HepG2 (cell line): Measurements from ENCODE around the gene DNAJB12. TPM values are rescaled to one million over a fixed set of nuclear protein-coding genes. Genes with fewer than 3 reads are reported as not detected.

Experiments
- CBX1 ChIP-seq: IDR thresholded peaks from one replicate; pipeline ENCODE4 v1.6.1; 2016; ENCODE audit warnings: antibody characterized with exemption, low read depth
- ERF ChIP-seq: IDR thresholded peaks from 2 replicates; pipeline ENCODE4 v1.6.1; 2018; ENCODE audit warnings: missing biosample characterization, missing genetic modification reagents
- FOXA1 ChIP-seq, 2 experiments: fragments of 450-650 bp in 1 of 2; sonication (generic) in 1 of 2; formaldehyde crosslinking in 1 of 2; IDR thresholded peaks; 2 replicates each; pipeline versions ENCODE4 v1.4.0 to v1.6.1; 2016 to 2020; ENCODE audit warnings: missing genetic modification reagents in 1 of 2
- GPN1 ChIP-seq: sonication (generic); formaldehyde crosslinking; IDR thresholded peaks from 2 replicates; pipeline ENCODE4 v1.5.1; 2020; ENCODE audit warnings: missing genetic modification reagents, borderline replicate concordance
- GZF1 ChIP-seq: sonication (generic); formaldehyde crosslinking; IDR thresholded peaks from 2 replicates; pipeline ENCODE4 v1.5.1; 2020; ENCODE audit warnings: mild to moderate bottlenecking, missing genetic modification reagents
- HNRNPUL1 ChIP-seq: fragments of 200-400 bp; formaldehyde crosslinking; IDR thresholded peaks from 2 replicates; pipeline ENCODE4 v1.6.1; 2017; ENCODE audit warnings: low read depth, mild to moderate bottlenecking, low read length, moderate library complexity
- IRF9 ChIP-seq: sonication (generic); formaldehyde crosslinking; IDR thresholded peaks from 2 replicates; pipeline ENCODE4 v1.8.0; 2022; ENCODE audit warnings: missing genetic modification reagents, mild to moderate bottlenecking, borderline replicate concordance
- KLF13 ChIP-seq: sonication (generic); formaldehyde crosslinking; IDR thresholded peaks from 2 replicates; pipeline ENCODE4 v1.4.0; 2020; ENCODE audit warnings: mild to moderate bottlenecking, missing genetic modification reagents
- NCOA1 ChIP-seq: sonication (generic); formaldehyde crosslinking; IDR thresholded peaks from 2 replicates; pipeline ENCODE4 v1.9.0; 2021; ENCODE audit warnings: missing genetic modification reagents
- NCOR1 ChIP-seq: fragments of 200-600 bp; sonication (generic); IDR thresholded peaks from 2 replicates; pipeline ENCODE4 v1.7.0; 2017; ENCODE audit warnings: antibody characterized with exemption, low read length, borderline replicate concordance
- NFIC ChIP-seq: IDR thresholded peaks from 2 replicates; pipeline ENCODE4 v1.6.1; 2012; ENCODE audit warnings: mild to moderate bottlenecking, low read length, inconsistent platforms
- NR2F2 ChIP-seq: IDR thresholded peaks from 2 replicates; pipeline ENCODE4 v1.6.1; 2012; ENCODE audit warnings: low read depth, inconsistent platforms, borderline replicate concordance
- REST ChIP-seq, 2 experiments: IDR thresholded peaks; 2 replicates each; pipeline ENCODE4 v1.6.1; 2011 to 2012; ENCODE audit warnings: low read length in 2 of 2, borderline replicate concordance in 1 of 2, low read depth in 1 of 2, mild to moderate bottlenecking in 1 of 2, moderate library complexity in 1 of 2
- SAFB2 ChIP-seq: sonication (generic); formaldehyde crosslinking; IDR thresholded peaks from 2 replicates; pipeline ENCODE4 v1.5.1; 2020; ENCODE audit warnings: missing genetic modification reagents, low read depth, mild to moderate bottlenecking, borderline replicate concordance
- SMAD3 ChIP-seq: sonication (generic); formaldehyde crosslinking; IDR thresholded peaks from 2 replicates; pipeline ENCODE4 v1.4.0; 2020; ENCODE audit warnings: missing genetic modification reagents
- SMARCE1 ChIP-seq: fragments of 450-650 bp; IDR thresholded peaks from 2 replicates; pipeline ENCODE4 v1.6.1; 2017; ENCODE audit warnings: borderline replicate concordance
- SNAPC5 ChIP-seq: sonication (generic); formaldehyde crosslinking; IDR thresholded peaks from 2 replicates; pipeline ENCODE4 v1.8.1; 2023; ENCODE audit warnings: mild to moderate bottlenecking, missing genetic modification reagents, borderline replicate concordance
- ZNF136 ChIP-seq: sonication (generic); formaldehyde crosslinking; IDR thresholded peaks from 2 replicates; pipeline ENCODE4 v1.8.1; 2022; ENCODE audit warnings: low read depth, mild to moderate bottlenecking, moderate library complexity, missing genetic modification reagents
- ZNF20 ChIP-seq: sonication (generic); formaldehyde crosslinking; IDR thresholded peaks from 2 replicates; pipeline ENCODE4 v1.4.0; 2020; ENCODE audit warnings: mild to moderate bottlenecking, moderate library complexity, missing genetic modification reagents
- ZNF274 ChIP-seq: sonication (generic); formaldehyde crosslinking; IDR thresholded peaks from 2 replicates; pipeline ENCODE4 v1.5.1; 2020; ENCODE audit warnings: mild to moderate bottlenecking, missing genetic modification reagents
- ZNF34 ChIP-seq: sonication (generic); formaldehyde crosslinking; IDR thresholded peaks from 2 replicates; pipeline ENCODE4 v1.4.0; 2020; ENCODE audit warnings: mild to moderate bottlenecking, missing genetic modification reagents, borderline replicate concordance
- ZNF460 ChIP-seq: sonication (generic); formaldehyde crosslinking; IDR thresholded peaks from 2 replicates; pipeline ENCODE4 v1.5.1; 2020; ENCODE audit warnings: missing genetic modification reagents, mild to moderate bottlenecking, borderline replicate concordance
- ZNF670 ChIP-seq: sonication (generic); formaldehyde crosslinking; IDR thresholded peaks from 2 replicates; pipeline ENCODE4 v1.8.0; 2022; ENCODE audit warnings: mild to moderate bottlenecking, missing genetic modification reagents, borderline replicate concordance
- ZNF883 ChIP-seq: sonication (generic); formaldehyde crosslinking; IDR thresholded peaks from 2 replicates; pipeline ENCODE4 v1.5.1; 2020; ENCODE audit warnings: mild to moderate bottlenecking, missing genetic modification reagents; ENCODE audit errors: not compliant biosample characterization
- polyA plus RNA-seq, 8 experiments: library from polyadenylated mRNA; depleted of rRNA in 3 of 8; stranded (reverse) in 7 of 8; unstranded in 1 of 8; fragments of >200 nt; fragmentation: Illumina TruSeq in 4 of 8; extraction: Trizol in 4 of 8; gene quantifications; 2 replicates each; pipeline versions ENCODE4 v1.2.1 to v1.2.3, GENCODE V29; 2011 to 2016; ENCODE audit warnings: low read depth in 4 of 8, missing spikeins in 1 of 8, mixed read lengths in 1 of 8; ENCODE audit not compliant: insufficient read depth in 1 of 8
- total RNA-seq, 5 experiments: library from RNA; depleted of rRNA; stranded (reverse); fragments of >200 nt; fragmentation: Illumina TruSeq; extraction: Trizol; gene quantifications; 2 replicates each; pipeline ENCODE4 v1.2.3, GENCODE V29; 2016; ENCODE audit warnings: low read depth in 1 of 5

The DNAJB12 gene
- total and polyA plus RNA-seq, 2 of the 13 experiments (the other 11 are each of a cell fraction or from before 2014, with no cell fraction given), result 10.8 to 18.2 TPM

- TF ChIP-seq HNRNPUL1, result no peak
- TF ChIP-seq NCOA1 (CRISPR knock-in tag), result peak; percentile 95
- peak in 1 of 2 experiments; percentile 53; a peak in 1 of 4 replicates for TF ChIP-seq REST (IDR thresholded peaks at IDR 0.05; ENCODE audit: borderline replicate concordance in 1 of 2, low read depth in 1 of 2, low read length in 2 of 2)
- TF ChIP-seq ZNF20 (CRISPR knock-in tag), result no peak
- peak; percentile 97 for TF ChIP-seq IRF9 (CRISPR knock-in tag)
- TF ChIP-seq KLF13 (CRISPR knock-in tag), result peak; percentile 56; the same call in 1 of the 2 replicates
- no peak for TF ChIP-seq SMARCE1
- 0 out of 2 replicates have a peak, but pooled peaks have one; percentile 15 for TF ChIP-seq NFIC
- TF ChIP-seq GZF1 (CRISPR knock-in tag), result peak; percentile 100
- TF ChIP-seq ZNF670 (CRISPR knock-in tag), result peak; percentile 96; the same call in 1 of the 2 replicates
- peak; percentile 61; the same call in 1 of the 2 replicates for TF ChIP-seq ERF (CRISPR knock-in tag)
- peak; percentile 45; the same call in 1 of the 2 replicates for TF ChIP-seq NCOR1
- peak; percentile 30 for TF ChIP-seq CBX1
- TF ChIP-seq SMAD3 (CRISPR knock-in tag), result peak; percentile 28; the same call in 1 of the 2 replicates
- TF ChIP-seq SNAPC5 (CRISPR knock-in tag), result no peak
- peak; percentile 35; the same call in 1 of the 2 replicates for TF ChIP-seq NR2F2
- TF ChIP-seq ZNF274 (CRISPR knock-in tag), result peak; percentile 63; the same call in 1 of the 2 replicates
- TF ChIP-seq FOXA1 (IDR thresholded peaks at IDR 0.05), result no peak
- peak; percentile 89 for TF ChIP-seq FOXA1 (CRISPR knock-in tag; IDR thresholded peaks at IDR 0.05)
- peak; percentile 68; the same call in 1 of the 2 replicates for TF ChIP-seq ZNF460
- peak; percentile 76 for TF ChIP-seq ZNF883 (CRISPR knock-in tag)
- no peak for TF ChIP-seq SAFB2 (CRISPR knock-in tag)
- TF ChIP-seq ZNF34 (CRISPR knock-in tag), result no peak
- TF ChIP-seq ZNF136 (CRISPR knock-in tag), result no peak; the same call in none of the 2 replicates
- no peak for TF ChIP-seq GPN1 (CRISPR knock-in tag)
These were observed at the start of gene DNAJB12 (continued) for GRCh38 chr10:72354356-72355213.
